Measurements from ENCODE around the gene CEP250.

GRCh38 chr20:35499271-35499670, 43.9 kb downstream of the CEP250 start:
- TF ChIP-seq, protein P1, sequence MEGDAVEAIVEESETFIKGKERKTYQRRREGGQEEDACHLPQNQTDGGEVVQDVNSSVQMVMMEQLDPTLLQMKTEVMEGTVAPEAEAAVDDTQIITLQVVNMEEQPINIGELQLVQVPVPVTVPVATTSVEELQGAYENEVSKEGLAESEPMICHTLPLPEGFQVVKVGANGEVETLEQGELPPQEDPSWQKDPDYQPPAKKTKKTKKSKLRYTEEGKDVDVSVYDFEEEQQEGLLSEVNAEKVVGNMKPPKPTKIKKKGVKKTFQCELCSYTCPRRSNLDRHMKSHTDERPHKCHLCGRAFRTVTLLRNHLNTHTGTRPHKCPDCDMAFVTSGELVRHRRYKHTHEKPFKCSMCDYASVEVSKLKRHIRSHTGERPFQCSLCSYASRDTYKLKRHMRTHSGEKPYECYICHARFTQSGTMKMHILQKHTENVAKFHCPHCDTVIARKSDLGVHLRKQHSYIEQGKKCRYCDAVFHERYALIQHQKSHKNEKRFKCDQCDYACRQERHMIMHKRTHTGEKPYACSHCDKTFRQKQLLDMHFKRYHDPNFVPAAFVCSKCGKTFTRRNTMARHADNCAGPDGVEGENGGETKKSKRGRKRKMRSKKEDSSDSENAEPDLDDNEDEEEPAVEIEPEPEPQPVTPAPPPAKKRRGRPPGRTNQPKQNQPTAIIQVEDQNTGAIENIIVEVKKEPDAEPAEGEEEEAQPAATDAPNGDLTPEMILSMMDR (conservative IDR thresholded peaks at IDR 0.05 in 1 of 2, IDR thresholded peaks at IDR 0.05 in 1 of 2; ENCODE audit: extremely low read depth in 1 of 2, insufficient read depth in 1 of 2, low read depth in 1 of 2, low read length in 2 of 2): no peak
- no peak for TF ChIP-seq EZH2 (IDR thresholded peaks at IDR 0.05; ENCODE audit: borderline replicate concordance, low read length)

All from mammary epithelial cell (primary cell).